ENCODE data around the gene SPATA6.
"Not testable (repeated sequence)": the region's sequence is repeated elsewhere in the genome, so short reads cannot be mapped to it uniquely, and the experiment has no call there.

Gene SPATA6

GRCh38 chr1:48396208-48396607 lies 75.8 kb downstream of the SPATA6 start:
- no peak for DNase-seq (ENCODE audit: low read depth, low spot score)
- H3K4me3 ChIP-seq (ENCODE audit: low read length): no peak overlapping the region

- no peak for DNase-seq (ENCODE audit: low read depth, low spot score)
- H3K4me3 ChIP-seq (ENCODE audit: low read length): no peak overlapping the region
Observed at GRCh38 chr1:48391926-48392325, 80.1 kb downstream of the SPATA6 start.

GRCh38 chr1:48387409-48387808 lies 84.6 kb downstream of the SPATA6 start:
- H3K4me3 ChIP-seq (ENCODE audit: low read length): no peak overlapping the region
- DNase-seq (ENCODE audit: low read depth, low spot score): no peak

GRCh38 chr1:48374785-48375184 lies 97.2 kb downstream of the SPATA6 start:
- no peak overlapping the region for H3K4me3 ChIP-seq (ENCODE audit: low read length)

GRCh38 chr1:48371598-48371997 lies 100.4 kb downstream of the SPATA6 start:
- DNase-seq (ENCODE audit: low read depth, low spot score): no peak
- no peak overlapping the region for H3K4me3 ChIP-seq (ENCODE audit: low read length)

More at GRCh38 chr1:48374785-48375184, 97.2 kb downstream of the SPATA6 start:
- no peak for DNase-seq (ENCODE audit: low read depth, low spot score)

- H3K4me3 ChIP-seq (ENCODE audit: low read length): no peak overlapping the region
- DNase-seq (ENCODE audit: low read depth, low spot score): no peak
Observed at GRCh38 chr1:48362901-48363300, 109.1 kb downstream of the SPATA6 start.

- H3K4me3 ChIP-seq (ENCODE audit: low read length): no peak overlapping the region
- DNase-seq (ENCODE audit: low read depth, low spot score): no peak
Observed at GRCh38 chr1:48356901-48357300, 115.1 kb downstream of the SPATA6 start.

- no peak overlapping the region for H3K4me3 ChIP-seq (ENCODE audit: low read length)
- no peak for DNase-seq (ENCODE audit: low read depth, low spot score)
Observed at GRCh38 chr1:48344373-48344772, 127.6 kb downstream of the SPATA6 start.

GRCh38 chr1:48341221-48341620 lies 130.8 kb downstream of the SPATA6 start:
- no peak overlapping the region for H3K4me3 ChIP-seq (ENCODE audit: low read length)
- no peak for DNase-seq (ENCODE audit: low read depth, low spot score)

- no peak overlapping the region for H3K4me3 ChIP-seq (ENCODE audit: low read length)
- DNase-seq (ENCODE audit: low read depth, low spot score): no peak
Observed at GRCh38 chr1:48338257-48338656, 133.7 kb downstream of the SPATA6 start.

- DNase-seq (ENCODE audit: low read depth, low spot score): no peak
- H3K4me3 ChIP-seq (ENCODE audit: low read length): no peak overlapping the region
Observed at GRCh38 chr1:48333316-48333715, 138.7 kb downstream of the SPATA6 start.

GRCh38 chr1:48332115-48332514 lies 139.9 kb downstream of the SPATA6 start:
- no peak for DNase-seq (ENCODE audit: low read depth, low spot score)
- no peak overlapping the region for H3K4me3 ChIP-seq (ENCODE audit: low read length)

- no peak overlapping the region for H3K4me3 ChIP-seq (ENCODE audit: low read length)
- DNase-seq (ENCODE audit: low read depth, low spot score): no peak
Observed at GRCh38 chr1:48329905-48330304, 142.1 kb downstream of the SPATA6 start.

- H3K4me3 ChIP-seq (ENCODE audit: low read length): no peak overlapping the region
- no peak for DNase-seq (ENCODE audit: low read depth, low spot score)
Observed at GRCh38 chr1:48329486-48329885, 142.5 kb downstream of the SPATA6 start.

GRCh38 chr1:48311829-48312228 lies 160.2 kb downstream of the SPATA6 start:
- DNase-seq (ENCODE audit: low read depth, low spot score); H3K4me3 ChIP-seq (ENCODE audit: low read length): not testable (repeated sequence)

- no peak overlapping the region for H3K4me3 ChIP-seq (ENCODE audit: low read length)
- no peak for DNase-seq (ENCODE audit: low read depth, low spot score)
Observed at GRCh38 chr1:48309564-48310082, 162.4 kb downstream of the SPATA6 start.

GRCh38 chr1:48302652-48303051 lies 169.4 kb downstream of the SPATA6 start:
- no peak for DNase-seq (ENCODE audit: low read depth, low spot score)
- H3K4me3 ChIP-seq (ENCODE audit: low read length): no peak overlapping the region

- no peak for DNase-seq (ENCODE audit: low read depth, low spot score)
- no peak overlapping the region for H3K4me3 ChIP-seq (ENCODE audit: low read length)
Observed at GRCh38 chr1:48294656-48295055, 177.3 kb downstream of the SPATA6 start.

GRCh38 chr1:48294094-48294493 lies 177.9 kb downstream of the SPATA6 start:
- H3K4me3 ChIP-seq (ENCODE audit: low read length); DNase-seq (ENCODE audit: low read depth, low spot score): not testable (repeated sequence)

GRCh38 chr1:48292706-48293105 lies 179.3 kb downstream of the SPATA6 start:
- no peak for DNase-seq (ENCODE audit: low read depth, low spot score)
- no peak overlapping the region for H3K4me3 ChIP-seq (ENCODE audit: low read length)

- DNase-seq (ENCODE audit: low read depth, low spot score): no peak
- no peak overlapping the region for H3K4me3 ChIP-seq (ENCODE audit: low read length)
Observed at GRCh38 chr1:48291421-48291820, 180.6 kb downstream of the SPATA6 start.

- H3K4me3 ChIP-seq (ENCODE audit: low read length): no peak overlapping the region
- DNase-seq (ENCODE audit: low read depth, low spot score): no peak
Observed at GRCh38 chr1:48285525-48285924, 186.5 kb downstream of the SPATA6 start.
